Lower leg skin (tissue), 3 donors: ENCODE measurements around the gene KSR2.

Experiments
- CTCF ChIP-seq, 3 donors: fragments of 450-650 bp; IDR thresholded peaks; one replicate each; pipeline ENCODE4 v1.5.1; 2016; ENCODE audit warnings: antibody characterized with exemption in 3 of 3, mild to moderate bottlenecking in 3 of 3, moderate library complexity in 2 of 3
- POLR2A ChIP-seq, 2 donors: fragments of 450-650 bp; IDR thresholded peaks; one replicate each; pipeline ENCODE4 v1.6.1; 2016 to 2017; ENCODE audit warnings: antibody characterized with exemption in 2 of 2, mild to moderate bottlenecking in 1 of 2, moderate library complexity in 1 of 2

- TF ChIP-seq CTCF (IDR thresholded peaks at IDR 0.05) (no peak), POLR2A (IDR thresholded peaks at IDR 0.05) (no peak)
Measured at GRCh38 chr12:117606945-117607344, 361.8 kb downstream of the KSR2 start.
